ENCODE measurements around the gene AIG1.

The AIG1 gene

DNA sequence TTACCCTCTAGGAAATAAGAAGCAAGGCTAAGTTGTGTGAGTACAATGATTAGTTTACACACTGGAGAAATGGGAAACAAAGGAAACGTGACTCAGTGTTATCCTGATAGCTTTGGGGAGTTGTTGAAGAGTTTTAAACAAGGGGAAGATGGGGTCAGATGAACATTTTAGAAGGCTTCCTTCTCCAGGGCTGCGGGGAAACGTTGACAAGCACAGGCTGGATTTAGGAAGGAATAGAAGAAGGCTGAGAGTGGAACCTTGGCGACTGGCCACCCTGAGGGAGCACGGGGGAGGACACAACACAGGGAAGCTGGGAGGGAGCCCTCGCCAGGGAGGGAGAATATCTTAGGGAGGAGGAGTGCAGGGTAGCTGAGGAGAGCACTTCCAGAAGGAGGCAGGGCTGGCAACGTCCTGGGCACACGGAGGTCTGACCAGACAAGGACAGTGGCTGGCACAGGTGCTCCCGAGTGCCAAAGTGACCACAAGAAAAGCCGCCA, 134.7 kb downstream of the AIG1 start:
- Histone ChIP-seq H2AFZ (ENCODE audit: low read depth, low read length) (no peak overlapping the region), H3K27me3 (ENCODE audit: insufficient read depth, low read length, poor library complexity) (no peaks in the 10 kb centered on the region), H3K79me2 (ENCODE audit: insufficient read depth, low read length) (no peaks in the 10 kb centered on the region), H3K36me3 (ENCODE audit: insufficient read depth, low read length) (no peaks in the 10 kb centered on the region), H3K4me2 (ENCODE audit: insufficient read depth, low read length) (no peak overlapping the region), H3K4me1 (ENCODE audit: insufficient read depth, low read length) (no peaks in the 10 kb centered on the region), H3K27ac (ENCODE audit: low read length) (no peak overlapping the region), H3K9ac (ENCODE audit: low read depth, low read length) (no peak overlapping the region), H3K4me3 (ENCODE audit: low read depth in 1 of 2, low read length in 2 of 2) (no peak overlapping the region), H4K20me1 (ENCODE audit: insufficient read depth, low read length) (no peaks in the 10 kb centered on the region), H3K9me3 (ENCODE audit: insufficient read depth, low read length, severe bottlenecking) (no peaks in the 10 kb centered on the region)
- DNase-seq (no peak), ATAC-seq (ENCODE audit: insufficient read depth, low read depth) (no peak)
- no peak for TF ChIP-seq EZH2 (IDR thresholded peaks at IDR 0.05; ENCODE audit: borderline replicate concordance, low read depth, low read length, severe bottlenecking)
- TF ChIP-seq, protein P1, sequence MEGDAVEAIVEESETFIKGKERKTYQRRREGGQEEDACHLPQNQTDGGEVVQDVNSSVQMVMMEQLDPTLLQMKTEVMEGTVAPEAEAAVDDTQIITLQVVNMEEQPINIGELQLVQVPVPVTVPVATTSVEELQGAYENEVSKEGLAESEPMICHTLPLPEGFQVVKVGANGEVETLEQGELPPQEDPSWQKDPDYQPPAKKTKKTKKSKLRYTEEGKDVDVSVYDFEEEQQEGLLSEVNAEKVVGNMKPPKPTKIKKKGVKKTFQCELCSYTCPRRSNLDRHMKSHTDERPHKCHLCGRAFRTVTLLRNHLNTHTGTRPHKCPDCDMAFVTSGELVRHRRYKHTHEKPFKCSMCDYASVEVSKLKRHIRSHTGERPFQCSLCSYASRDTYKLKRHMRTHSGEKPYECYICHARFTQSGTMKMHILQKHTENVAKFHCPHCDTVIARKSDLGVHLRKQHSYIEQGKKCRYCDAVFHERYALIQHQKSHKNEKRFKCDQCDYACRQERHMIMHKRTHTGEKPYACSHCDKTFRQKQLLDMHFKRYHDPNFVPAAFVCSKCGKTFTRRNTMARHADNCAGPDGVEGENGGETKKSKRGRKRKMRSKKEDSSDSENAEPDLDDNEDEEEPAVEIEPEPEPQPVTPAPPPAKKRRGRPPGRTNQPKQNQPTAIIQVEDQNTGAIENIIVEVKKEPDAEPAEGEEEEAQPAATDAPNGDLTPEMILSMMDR (IDR thresholded peaks at IDR 0.05; ENCODE audit: borderline replicate concordance, extremely low read depth, low read length, poor library complexity, severe bottlenecking), result no peak

GRCh38 chr6:143196525-143197225, 136.0 kb downstream of the AIG1 start:
- DNase-seq, result no peak
- Histone ChIP-seq H2AFZ (ENCODE audit: low read depth, low read length) (no peak overlapping the region), H3K4me2 (ENCODE audit: insufficient read depth, low read length) (no peak overlapping the region), H3K27me3 (ENCODE audit: insufficient read depth, low read length, poor library complexity) (no peaks in the 10 kb centered on the region), H3K79me2 (ENCODE audit: insufficient read depth, low read length) (no peaks in the 10 kb centered on the region), H3K4me1 (ENCODE audit: insufficient read depth, low read length) (no peaks in the 10 kb centered on the region), H3K9ac (ENCODE audit: low read depth, low read length) (no peak overlapping the region), H4K20me1 (ENCODE audit: insufficient read depth, low read length) (no peaks in the 10 kb centered on the region), H3K9me3 (ENCODE audit: insufficient read depth, low read length, severe bottlenecking) (no peaks in the 10 kb centered on the region), H3K27ac (ENCODE audit: low read length) (no peak overlapping the region), H3K4me3 (ENCODE audit: low read depth in 1 of 2, low read length in 2 of 2) (no peak overlapping the region), H3K36me3 (ENCODE audit: insufficient read depth, low read length) (no peaks in the 10 kb centered on the region)
- ATAC-seq (ENCODE audit: insufficient read depth, low read depth), result no peak
- TF ChIP-seq EZH2 (IDR thresholded peaks at IDR 0.05; ENCODE audit: borderline replicate concordance, low read depth, low read length, severe bottlenecking), result no peak
- TF ChIP-seq, protein P1 (IDR thresholded peaks at IDR 0.05; ENCODE audit: borderline replicate concordance, extremely low read depth, low read length, poor library complexity, severe bottlenecking), result no peak

- DNase-seq (no peak), ATAC-seq (ENCODE audit: insufficient read depth, low read depth) (no peak)
- Histone ChIP-seq H3K4me1 (ENCODE audit: insufficient read depth, low read length) (no peaks in the 10 kb centered on the region), H3K9ac (ENCODE audit: low read depth, low read length) (no peak overlapping the region), H3K4me3 (ENCODE audit: low read depth in 1 of 2, low read length in 2 of 2) (no peak overlapping the region), H3K4me2 (ENCODE audit: insufficient read depth, low read length) (no peak overlapping the region), H3K36me3 (ENCODE audit: insufficient read depth, low read length) (no peaks in the 10 kb centered on the region), H3K27me3 (ENCODE audit: insufficient read depth, low read length, poor library complexity) (no peaks in the 10 kb centered on the region), H3K27ac (ENCODE audit: low read length) (no peak overlapping the region), H4K20me1 (ENCODE audit: insufficient read depth, low read length) (no peaks in the 10 kb centered on the region), H3K79me2 (ENCODE audit: insufficient read depth, low read length) (no peaks in the 10 kb centered on the region), H3K9me3 (ENCODE audit: insufficient read depth, low read length, severe bottlenecking) (no peaks in the 10 kb centered on the region), H2AFZ (ENCODE audit: low read depth, low read length) (no peak overlapping the region)
- no peak for TF ChIP-seq EZH2 (IDR thresholded peaks at IDR 0.05; ENCODE audit: borderline replicate concordance, low read depth, low read length, severe bottlenecking)
- TF ChIP-seq, protein P1 (IDR thresholded peaks at IDR 0.05; ENCODE audit: borderline replicate concordance, extremely low read depth, low read length, poor library complexity, severe bottlenecking), result no peak
These were observed 136.7 kb downstream of the AIG1 start for GRCh38 chr6:143197377-143197776.
